ENCODE data around the gene CLPTM1.

- TF ChIP-seq CTCF (IDR thresholded peaks at IDR 0.05) (no peak), POLR2A (IDR thresholded peaks at IDR 0.05) (no peak)
Observed at GRCh38 chr19:45032421-45032820, 77.2 kb downstream of the CLPTM1 start.

Measured in adrenal gland (tissue), 5 donors.